HL-60 (cell line): ENCODE data around the gene RUNX3.

Experiments
- DNase-seq, 2 experiments: peaks; one replicate each; pipeline ENCODE4 v3.0.0-alpha.2; 2010 to 2020; ENCODE audit warnings: low read depth in 1 of 2, low spot score in 1 of 2
- H3K27ac ChIP-seq: fragments of 250-450 bp; sonication (Bioruptor Pico); replicated peaks from 2 replicates; pipeline ENCODE4 v1.5.1; 2020; ENCODE audit warnings: mild to moderate bottlenecking, moderate library complexity
- H3K27me3 ChIP-seq: fragments of 250-450 bp; sonication (Bioruptor Pico); 2 replicates; pipeline ENCODE4 v1.5.1; 2021; ENCODE audit warnings: mild to moderate bottlenecking, moderate library complexity; ENCODE audit not compliant: insufficient read depth, poor library complexity, severe bottlenecking
- H3K4me3 ChIP-seq: replicated peaks from 2 replicates; pipeline ENCODE4 v1.5.1; 2011; ENCODE audit warnings: mild to moderate bottlenecking, control low read depth, low read length; ENCODE audit not compliant: insufficient read depth
- GABPA ChIP-seq: IDR thresholded peaks from 2 replicates; pipeline ENCODE4 v1.6.1; 2012; ENCODE audit warnings: low read depth
- POLR2AphosphoS5 ChIP-seq: IDR thresholded peaks from 2 replicates; pipeline ENCODE4 v1.6.1; 2012; ENCODE audit warnings: low read depth
- REST ChIP-seq: IDR thresholded peaks from 2 replicates; pipeline ENCODE4 v1.6.1; 2012; ENCODE audit warnings: low read depth; ENCODE audit not compliant: insufficient replicate concordance
- SPI1 ChIP-seq: IDR thresholded peaks from 2 replicates; pipeline ENCODE4 v1.6.1; 2012; ENCODE audit warnings: low read depth, mild to moderate bottlenecking, borderline replicate concordance
- TF ChIP-seq, protein P1 (sequence below): IDR thresholded peaks from one replicate; pipeline ENCODE4 v1.5.1; 2011; ENCODE audit warnings: low read length, control low read depth, inconsistent platforms; ENCODE audit not compliant: insufficient read depth

RUNX3 gene

DNA sequence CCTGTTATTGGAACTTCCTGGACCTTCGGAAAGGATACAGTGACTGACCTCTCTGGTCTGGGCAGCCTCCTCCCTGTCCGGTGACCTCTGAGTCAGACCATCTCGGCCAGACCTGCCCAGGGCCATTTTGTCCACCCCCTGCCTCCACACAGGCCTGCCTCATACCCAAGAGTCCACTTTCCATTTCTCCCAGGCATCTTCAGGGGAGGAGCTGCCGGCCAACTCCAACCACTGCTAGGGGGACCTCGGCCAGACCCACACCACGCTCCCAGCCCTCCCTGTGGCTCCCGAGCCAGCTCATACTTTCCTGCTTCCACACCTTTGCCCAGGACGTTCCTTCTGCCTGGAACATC is 29.5 kb upstream of the RUNX3 start:
- TF ChIP-seq REST (no peak), SPI1 (no peak), GABPA (no peak), POLR2AphosphoS5 (no peak)
- TF ChIP-seq, protein P1, sequence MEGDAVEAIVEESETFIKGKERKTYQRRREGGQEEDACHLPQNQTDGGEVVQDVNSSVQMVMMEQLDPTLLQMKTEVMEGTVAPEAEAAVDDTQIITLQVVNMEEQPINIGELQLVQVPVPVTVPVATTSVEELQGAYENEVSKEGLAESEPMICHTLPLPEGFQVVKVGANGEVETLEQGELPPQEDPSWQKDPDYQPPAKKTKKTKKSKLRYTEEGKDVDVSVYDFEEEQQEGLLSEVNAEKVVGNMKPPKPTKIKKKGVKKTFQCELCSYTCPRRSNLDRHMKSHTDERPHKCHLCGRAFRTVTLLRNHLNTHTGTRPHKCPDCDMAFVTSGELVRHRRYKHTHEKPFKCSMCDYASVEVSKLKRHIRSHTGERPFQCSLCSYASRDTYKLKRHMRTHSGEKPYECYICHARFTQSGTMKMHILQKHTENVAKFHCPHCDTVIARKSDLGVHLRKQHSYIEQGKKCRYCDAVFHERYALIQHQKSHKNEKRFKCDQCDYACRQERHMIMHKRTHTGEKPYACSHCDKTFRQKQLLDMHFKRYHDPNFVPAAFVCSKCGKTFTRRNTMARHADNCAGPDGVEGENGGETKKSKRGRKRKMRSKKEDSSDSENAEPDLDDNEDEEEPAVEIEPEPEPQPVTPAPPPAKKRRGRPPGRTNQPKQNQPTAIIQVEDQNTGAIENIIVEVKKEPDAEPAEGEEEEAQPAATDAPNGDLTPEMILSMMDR: no peak
- no peak overlapping the region for H3K4me3 ChIP-seq
- DNase-seq: no peak
- H3K27me3 ChIP-seq: no peaks in the 10 kb centered on the region
- H3K27ac ChIP-seq: no peak overlapping the region

- Histone ChIP-seq H3K27ac (no peak overlapping the region), H3K4me3 (no peak overlapping the region)
- TF ChIP-seq SPI1 (no peak), GABPA (no peak), REST (no peak), POLR2AphosphoS5 (no peak)
- TF ChIP-seq, protein P1: no peak
These were observed 28.9 kb upstream of the RUNX3 start for GRCh38 chr1:24958766-24959622.

GRCh38 chr1:24957808-24958752 is 28.0 kb upstream of the RUNX3 start:
- no peak for TF ChIP-seq REST
- TF ChIP-seq, protein P1: no peak
- no peak for TF ChIP-seq SPI1
- no peak for TF ChIP-seq POLR2AphosphoS5
- TF ChIP-seq GABPA: no peak
- H3K4me3 ChIP-seq: no peak overlapping the region

More at GRCh38 chr1:24958766-24959622, 28.9 kb upstream of the RUNX3 start:
- no peaks in the 10 kb centered on the region for H3K27me3 ChIP-seq
- DNase-seq: no peak

More at GRCh38 chr1:24957808-24958752, 28.0 kb upstream of the RUNX3 start:
- Histone ChIP-seq H3K27me3 (no peaks in the 10 kb centered on the region), H3K27ac (no peak overlapping the region)
- peak in 1 of 2 experiments; percentile 26 for DNase-seq
